ENCODE results near the gene SPTLC3.

The SPTLC3 gene

GRCh38 chr20:13099676-13100075 lies 90.9 kb downstream of the SPTLC3 start:
- no peak for DNase-seq (ENCODE audit: low spot score)

DNA sequence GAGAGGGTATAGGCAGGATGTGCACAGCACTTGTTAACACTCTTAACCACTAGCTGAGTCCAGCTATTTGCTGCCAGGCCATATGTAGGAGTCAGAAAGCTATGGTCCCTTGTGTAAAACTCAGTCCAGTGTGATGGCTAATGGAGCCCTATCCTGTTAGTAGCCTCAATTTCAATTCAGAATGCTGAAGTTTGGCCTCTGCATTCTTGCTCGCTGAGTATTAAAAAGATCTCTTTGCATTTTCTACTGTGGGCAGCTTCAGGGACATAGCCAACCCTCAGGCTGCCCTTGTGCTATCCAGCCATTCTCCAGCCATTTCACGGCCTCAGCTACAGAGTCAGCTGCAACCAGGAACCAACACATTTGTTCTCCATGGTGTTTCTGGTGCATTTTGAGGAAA lies 92.5 kb downstream of the SPTLC3 start:
- no peak for DNase-seq (ENCODE audit: low spot score)

DNA sequence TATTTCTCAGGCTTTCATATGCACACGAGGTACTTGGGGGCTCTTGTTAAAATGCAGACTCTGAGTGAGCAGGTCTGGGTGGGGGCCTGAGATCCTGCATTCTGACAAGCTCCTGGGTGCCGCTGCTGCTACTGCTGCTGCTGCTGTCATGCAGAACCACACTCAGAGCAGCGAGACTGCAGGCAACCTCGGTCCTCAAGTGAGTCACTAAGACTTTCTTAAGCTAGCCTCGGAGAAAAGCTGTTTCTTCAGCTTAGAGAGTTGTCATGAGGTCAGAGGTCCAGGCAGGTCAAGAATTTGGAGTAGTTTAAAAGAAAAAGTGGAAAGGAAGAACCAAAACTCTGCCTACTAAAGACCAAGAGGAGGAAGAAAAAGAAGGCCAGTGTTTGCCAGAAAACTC lies 92.9 kb downstream of the SPTLC3 start:
- DNase-seq (ENCODE audit: low spot score): no peak

DNA sequence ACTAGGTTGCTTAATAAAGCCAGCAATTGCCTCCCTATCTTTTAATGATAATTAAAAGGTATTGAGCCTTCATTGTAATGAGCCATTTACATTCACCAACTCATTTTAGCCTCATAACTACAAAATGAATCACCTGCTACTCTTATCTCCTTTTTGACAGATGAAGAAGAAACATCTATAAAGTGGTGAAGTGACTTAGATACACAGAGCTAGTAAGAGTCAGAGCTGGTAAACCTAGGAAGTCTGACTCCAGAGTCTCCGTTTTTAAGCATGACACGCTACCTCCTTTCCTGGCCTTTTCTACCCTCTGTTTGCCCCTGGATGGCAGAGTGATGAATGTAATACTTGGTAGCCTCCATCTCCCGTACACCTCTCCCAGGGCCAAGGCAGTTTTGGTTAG lies 93.5 kb downstream of the SPTLC3 start:
- no peak for DNase-seq (ENCODE audit: low spot score)

DNA sequence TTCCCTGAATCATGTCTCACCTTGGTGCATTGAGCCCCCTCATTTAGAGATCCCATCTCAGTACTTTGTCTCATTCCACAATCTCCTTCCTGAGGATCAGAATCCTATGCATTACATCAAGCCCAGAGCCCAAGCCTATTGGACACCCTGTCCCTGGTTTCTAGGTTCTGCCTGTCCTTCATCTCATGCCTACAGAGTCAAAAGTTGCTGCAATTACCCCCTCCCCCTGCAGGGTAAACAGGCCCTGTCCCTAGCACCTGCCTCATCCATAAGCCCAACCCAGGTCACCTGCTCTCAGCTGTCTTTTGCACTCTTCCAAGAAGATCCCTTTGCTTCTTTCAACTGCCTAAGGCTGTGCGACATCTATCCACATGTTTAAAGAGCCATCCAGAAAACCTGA lies 93.9 kb downstream of the SPTLC3 start:
- no peak for DNase-seq (ENCODE audit: low spot score)

- DNase-seq (ENCODE audit: low spot score): no peak
These were observed 96.3 kb downstream of the SPTLC3 start for GRCh38 chr20:13105039-13105438.

- peak; percentile 44 for DNase-seq (ENCODE audit: low spot score)
These were observed 97.2 kb downstream of the SPTLC3 start for GRCh38 chr20:13105864-13106457.

DNA sequence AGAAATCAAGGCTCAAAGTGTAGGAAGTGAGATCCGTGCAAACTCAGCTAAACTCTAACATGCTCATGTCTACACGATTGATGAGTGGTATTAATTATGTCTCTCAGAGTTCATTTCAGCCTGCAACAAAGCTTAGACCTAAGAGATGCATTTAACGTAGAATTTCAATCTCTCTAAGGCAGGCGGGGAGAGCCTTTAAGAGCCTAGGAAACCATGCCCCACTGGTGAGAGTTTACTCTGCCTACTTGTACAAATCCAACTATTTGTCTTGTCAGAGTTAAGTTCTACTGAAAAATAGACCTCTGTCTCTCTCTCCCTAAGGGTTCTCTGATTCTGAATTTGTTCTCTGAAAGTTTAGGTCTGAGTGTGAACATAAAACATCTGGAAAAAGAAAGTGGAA lies 100.9 kb downstream of the SPTLC3 start:
- DNase-seq (ENCODE audit: low spot score): no peak

GRCh38 chr20:13110796-13111195 lies 102.0 kb downstream of the SPTLC3 start:
- no peak for DNase-seq (ENCODE audit: low spot score)

DNA sequence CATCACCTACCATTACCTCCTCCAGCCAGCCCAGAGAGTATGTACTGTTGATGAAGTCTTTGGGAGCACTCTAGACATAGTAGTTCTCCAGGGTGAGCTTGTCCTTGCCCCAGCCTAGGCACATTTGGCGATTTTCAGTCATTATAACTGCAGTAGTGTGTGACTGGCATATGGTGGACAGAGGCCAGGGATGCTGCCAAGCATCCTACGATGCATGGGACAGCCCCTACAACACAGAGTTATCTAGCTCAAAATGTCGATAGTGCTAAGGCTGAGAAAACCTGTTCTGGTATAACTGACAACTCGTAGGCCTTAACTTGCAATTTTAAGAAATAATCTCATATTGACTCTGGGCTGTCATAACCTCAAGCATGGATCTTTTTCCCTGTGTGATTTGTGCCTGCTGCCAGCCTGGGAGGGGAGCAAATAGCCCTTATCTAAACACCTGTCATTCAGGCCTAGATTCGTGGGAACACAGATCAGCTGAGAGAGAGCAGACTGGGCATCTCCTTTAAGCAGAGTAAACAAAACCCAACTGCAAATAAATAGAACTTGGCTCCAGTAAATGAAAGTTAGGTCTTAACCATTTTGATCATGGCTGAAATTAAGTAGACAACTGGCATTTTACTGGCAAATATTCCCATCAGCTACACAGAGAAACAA lies 102.6 kb downstream of the SPTLC3 start:
- DNase-seq (ENCODE audit: low spot score): no peak

DNA sequence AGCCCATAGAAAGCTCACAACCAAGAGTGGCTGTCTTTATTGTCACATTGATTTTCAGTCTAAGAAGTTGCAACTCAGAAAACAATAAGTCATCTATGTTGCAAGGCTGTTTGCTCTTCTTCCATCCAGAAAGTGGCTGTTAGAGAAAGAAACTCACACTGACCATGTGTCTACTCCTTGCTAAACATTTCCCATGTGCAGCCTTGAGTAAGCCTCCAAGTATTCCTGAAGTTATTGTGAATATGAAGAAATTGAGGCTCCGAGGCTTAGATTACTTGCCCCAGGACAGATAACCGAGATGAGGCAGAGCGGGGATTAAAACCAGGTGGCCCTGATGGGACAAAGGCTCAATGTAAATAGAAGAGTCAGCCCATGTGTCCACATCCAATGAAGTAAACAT lies 105.0 kb downstream of the SPTLC3 start:
- no peak for DNase-seq (ENCODE audit: low spot score)

- no peak for DNase-seq (ENCODE audit: low spot score)
These were observed 108.4 kb downstream of the SPTLC3 start for GRCh38 chr20:13117200-13117599.

DNA sequence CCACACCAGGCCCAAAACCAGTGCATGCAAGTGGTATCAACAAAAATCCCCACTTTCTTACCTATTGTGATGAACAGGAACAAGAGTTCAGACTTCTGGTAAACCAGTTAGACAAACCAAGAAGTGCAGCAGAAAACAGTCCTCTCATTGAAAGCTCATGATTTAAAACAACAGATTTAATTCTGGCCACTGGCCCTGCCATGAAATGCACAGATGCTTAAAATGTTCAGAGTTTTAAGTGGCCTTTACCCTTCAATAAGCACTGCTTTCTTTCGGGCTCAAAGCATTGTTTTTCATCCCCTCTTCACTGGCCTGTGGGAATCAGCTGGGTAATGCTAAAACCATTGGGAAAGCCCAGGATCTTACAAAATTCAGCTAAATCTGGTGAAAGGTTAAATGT lies 109.9 kb downstream of the SPTLC3 start:
- DNase-seq (ENCODE audit: low spot score): no peak

DNA sequence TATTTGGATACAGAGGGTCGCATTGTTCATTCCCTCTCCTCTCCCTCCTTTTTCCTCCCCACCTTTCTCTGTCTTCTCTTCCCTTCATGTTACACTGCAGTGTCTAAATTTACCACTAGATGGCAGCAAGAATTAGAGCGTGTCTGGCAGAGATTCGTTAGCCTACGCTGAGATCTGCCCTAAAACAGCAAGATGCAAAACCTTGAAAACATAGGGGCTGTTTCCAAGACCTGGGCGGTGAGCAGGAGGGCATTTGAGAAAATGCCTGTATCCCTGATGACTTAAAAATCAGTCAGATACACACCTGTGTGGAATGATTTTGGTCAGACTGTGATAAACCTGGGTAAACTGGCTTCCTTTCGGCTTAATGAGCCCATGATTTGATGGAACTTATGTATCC lies 110.8 kb downstream of the SPTLC3 start:
- DNase-seq (ENCODE audit: low spot score): peak; percentile 76

DNA sequence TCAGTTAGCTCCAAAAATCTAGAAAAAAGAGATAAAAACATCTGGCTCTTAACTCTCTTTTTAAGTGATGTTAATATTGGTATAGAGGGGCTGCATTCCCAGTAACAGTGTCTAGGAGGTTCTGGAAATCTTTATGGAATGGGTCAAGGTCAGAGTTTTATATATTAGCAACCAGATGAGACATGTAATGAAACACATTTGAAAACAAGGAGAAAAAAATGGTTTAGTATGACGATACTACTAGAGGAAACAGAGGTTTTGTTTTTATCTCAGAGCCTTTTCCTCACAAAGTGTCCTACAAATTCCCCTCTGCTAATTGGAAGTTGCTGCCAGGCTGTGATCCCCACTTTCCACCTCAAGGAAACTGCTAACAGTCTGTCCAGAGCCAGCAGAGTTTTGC lies 111.7 kb downstream of the SPTLC3 start:
- no peak for DNase-seq (ENCODE audit: low spot score)

- DNase-seq (ENCODE audit: low spot score): no peak
These were observed 113.2 kb downstream of the SPTLC3 start for GRCh38 chr20:13121840-13122515.

DNA sequence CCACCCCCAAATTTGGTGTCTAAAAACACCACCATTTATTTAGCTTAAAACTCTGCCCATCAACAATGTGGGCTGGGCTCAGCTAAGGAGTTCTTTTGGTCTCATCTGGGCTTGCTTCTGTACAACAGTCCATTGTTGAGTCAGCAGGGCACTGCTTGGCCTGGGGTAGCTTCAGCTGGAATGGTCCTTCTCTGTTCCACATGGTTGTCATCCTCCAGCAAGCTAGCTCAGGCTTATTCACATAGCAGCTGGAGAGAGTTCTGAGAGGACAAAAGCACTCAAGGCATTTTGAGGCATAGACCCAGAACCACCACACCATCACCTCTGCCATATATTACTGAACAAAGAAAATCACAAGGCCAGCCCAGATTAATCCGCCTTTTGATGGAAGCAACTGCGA lies 116.7 kb downstream of the SPTLC3 start:
- no peak for DNase-seq (ENCODE audit: low spot score)

DNA sequence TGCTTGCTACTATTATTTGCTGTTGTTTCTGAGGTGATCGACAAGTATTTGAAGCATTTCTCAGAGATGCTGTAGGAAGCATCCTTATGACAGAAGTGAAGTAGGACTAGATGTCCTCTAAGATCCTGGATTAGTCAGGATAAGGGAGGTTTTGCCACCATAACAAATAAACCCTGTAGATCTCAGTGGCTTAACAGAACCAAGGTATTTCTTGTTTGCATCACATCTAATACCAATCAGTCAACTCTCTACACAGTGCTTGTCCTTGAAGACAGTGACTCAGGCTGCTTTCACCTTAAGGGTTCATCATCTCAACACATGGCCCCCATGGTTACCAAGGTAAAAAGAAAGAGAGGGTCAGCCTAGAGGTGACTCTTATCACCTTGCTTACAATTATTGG lies 119.4 kb downstream of the SPTLC3 start:
- no peak for DNase-seq (ENCODE audit: low spot score)

GRCh38 chr20:13130061-13130706 lies 121.4 kb downstream of the SPTLC3 start:
- DNase-seq (ENCODE audit: low spot score): no peak

GRCh38 chr20:13130707-13131103 lies 121.9 kb downstream of the SPTLC3 start:
- no peak for DNase-seq (ENCODE audit: low spot score)

DNA sequence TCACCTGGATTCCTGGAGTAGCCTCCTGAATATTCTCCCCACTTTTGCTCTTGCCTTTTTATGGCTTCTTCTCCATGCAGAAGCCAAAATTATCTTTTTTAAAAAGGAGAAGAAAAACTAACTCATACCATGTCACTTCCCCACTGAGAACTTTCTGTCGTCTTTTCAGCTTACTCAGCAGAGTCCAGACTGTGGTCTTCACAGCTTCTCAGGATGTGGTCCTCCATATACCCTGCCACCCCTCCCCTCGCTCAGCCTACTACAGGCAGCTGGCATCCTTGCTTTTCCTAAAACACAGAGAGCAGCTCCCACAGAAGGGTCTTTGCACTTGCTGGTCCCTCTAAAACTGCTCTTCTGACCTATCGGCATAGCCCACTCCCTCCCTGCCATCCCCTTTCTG lies 122.9 kb downstream of the SPTLC3 start:
- DNase-seq (ENCODE audit: low spot score): no peak

GRCh38 chr20:13139459-13140150 lies 130.8 kb downstream of the SPTLC3 start:
- DNase-seq (ENCODE audit: low spot score): no peak

DNA sequence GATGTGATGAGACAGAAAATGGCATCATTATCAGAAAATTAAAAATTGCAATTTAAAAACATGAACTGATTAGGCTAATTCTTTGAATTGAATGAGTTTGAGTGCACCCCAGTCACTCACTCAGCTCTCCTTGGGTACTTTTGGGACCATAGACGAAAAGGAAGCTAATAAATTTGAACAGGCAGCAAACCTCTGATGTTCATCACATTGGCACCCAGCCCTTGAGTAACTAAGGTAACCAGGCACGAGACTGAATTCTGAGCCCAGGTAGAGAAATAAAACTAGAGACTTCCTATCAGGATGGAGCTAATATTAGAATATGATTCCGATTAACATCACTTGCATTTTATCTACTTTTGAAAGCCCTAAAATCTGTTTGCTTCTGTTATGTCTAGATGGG lies 131.4 kb downstream of the SPTLC3 start:
- DNase-seq (ENCODE audit: low spot score): no peak
